Testis (tissue), 2 donors: Measurements from ENCODE around the gene PRG2.

Source experiments
- POLR2A ChIP-seq: fragments of 450-650 bp; IDR thresholded peaks from one replicate; pipeline ENCODE4 v1.6.1; 2017; ENCODE audit warnings: antibody characterized with exemption, mild to moderate bottlenecking, moderate library complexity
- TF ChIP-seq, protein P1 (sequence below), 3 experiments: fragments of 450-650 bp in 2 of 3; fragments of 200-600 bp in 1 of 3; sonication (generic) in 1 of 3; IDR thresholded peaks; one replicate each; pipeline ENCODE4 v1.5.1; 2016 to 2019; ENCODE audit warnings: antibody characterized with exemption in 3 of 3, mild to moderate bottlenecking in 2 of 3, moderate library complexity in 1 of 3

DNA sequence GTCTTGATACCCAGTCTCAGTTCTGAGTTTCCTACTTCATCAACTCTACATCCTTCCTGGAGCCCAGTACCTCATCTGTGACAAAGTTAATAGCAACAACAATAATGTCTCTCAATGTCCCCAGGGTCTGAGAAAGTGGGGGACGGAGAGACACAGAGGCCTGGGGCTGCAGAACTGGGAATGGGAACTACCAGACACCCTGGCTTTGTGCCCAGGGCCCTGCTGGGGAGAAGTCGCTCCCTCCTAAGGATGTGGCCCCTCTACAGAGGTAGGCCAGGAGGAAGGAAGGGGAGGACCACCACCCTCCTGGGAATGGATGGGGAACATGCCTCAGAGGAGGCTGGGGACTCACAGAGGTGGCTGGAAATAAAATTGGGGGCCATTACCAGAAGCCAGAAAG lies 15.0 kb downstream of the PRG2 start:
- TF ChIP-seq POLR2A: no peak
- TF ChIP-seq, protein P1, sequence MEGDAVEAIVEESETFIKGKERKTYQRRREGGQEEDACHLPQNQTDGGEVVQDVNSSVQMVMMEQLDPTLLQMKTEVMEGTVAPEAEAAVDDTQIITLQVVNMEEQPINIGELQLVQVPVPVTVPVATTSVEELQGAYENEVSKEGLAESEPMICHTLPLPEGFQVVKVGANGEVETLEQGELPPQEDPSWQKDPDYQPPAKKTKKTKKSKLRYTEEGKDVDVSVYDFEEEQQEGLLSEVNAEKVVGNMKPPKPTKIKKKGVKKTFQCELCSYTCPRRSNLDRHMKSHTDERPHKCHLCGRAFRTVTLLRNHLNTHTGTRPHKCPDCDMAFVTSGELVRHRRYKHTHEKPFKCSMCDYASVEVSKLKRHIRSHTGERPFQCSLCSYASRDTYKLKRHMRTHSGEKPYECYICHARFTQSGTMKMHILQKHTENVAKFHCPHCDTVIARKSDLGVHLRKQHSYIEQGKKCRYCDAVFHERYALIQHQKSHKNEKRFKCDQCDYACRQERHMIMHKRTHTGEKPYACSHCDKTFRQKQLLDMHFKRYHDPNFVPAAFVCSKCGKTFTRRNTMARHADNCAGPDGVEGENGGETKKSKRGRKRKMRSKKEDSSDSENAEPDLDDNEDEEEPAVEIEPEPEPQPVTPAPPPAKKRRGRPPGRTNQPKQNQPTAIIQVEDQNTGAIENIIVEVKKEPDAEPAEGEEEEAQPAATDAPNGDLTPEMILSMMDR (IDR thresholded peaks at IDR 0.05): no peak
